Measurements from ENCODE around the gene TRPM2.

TRPM2 gene

GRCh38 chr21:44378646-44379514 lies 25.5 kb downstream of the TRPM2 start:
- Mint-ChIP-seq H3K4me3 (no peak overlapping the region), H3K4me1 (ENCODE audit: low read depth) (peaks cover 18% of the 10 kb centered on the region), H3K9me3 (peaks cover 9% of the 10 kb centered on the region), H3K27me3 (no peaks in the 10 kb centered on the region), H3K27ac (no peak overlapping the region), H3K36me3 (ENCODE audit: low read depth) (peaks cover 79% of the 10 kb centered on the region)
- DNase-seq = peak; percentile 18

- peaks cover 16% of the 10 kb centered on the region for H3K4me1 Mint-ChIP-seq (ENCODE audit: low read depth)
- H3K27me3 Mint-ChIP-seq = no peaks in the 10 kb centered on the region
- peak; percentile 13 for DNase-seq
- peaks cover 13% of the 10 kb centered on the region for H3K9me3 Mint-ChIP-seq
- H3K4me3 Mint-ChIP-seq = no peak overlapping the region
- no peak overlapping the region for H3K27ac Mint-ChIP-seq
- peaks cover 83% of the 10 kb centered on the region for H3K36me3 Mint-ChIP-seq (ENCODE audit: low read depth)
Observed at GRCh38 chr21:44379515-44379848, 26.1 kb downstream of the TRPM2 start.

GRCh38 chr21:44379991-44380865 lies 26.8 kb downstream of the TRPM2 start:
- Mint-ChIP-seq H3K36me3 (ENCODE audit: low read depth) (peaks cover 83% of the 10 kb centered on the region), H3K9me3 (peaks cover 20% of the 10 kb centered on the region)

GRCh38 chr21:44380876-44381275 lies 27.5 kb downstream of the TRPM2 start:
- peaks cover 2% of the 10 kb centered on the region for H3K4me1 Mint-ChIP-seq (ENCODE audit: low read depth)
- DNase-seq = peak; percentile 24
- H3K27me3 Mint-ChIP-seq = no peaks in the 10 kb centered on the region
- peak overlapping the region; percentile 17 for H3K27ac Mint-ChIP-seq
- H3K4me3 Mint-ChIP-seq = no peak overlapping the region
- peaks cover 26% of the 10 kb centered on the region for H3K9me3 Mint-ChIP-seq
- H3K36me3 Mint-ChIP-seq (ENCODE audit: low read depth) = peaks cover 83% of the 10 kb centered on the region

More at GRCh38 chr21:44379991-44380865, 26.8 kb downstream of the TRPM2 start:
- H3K4me1 Mint-ChIP-seq (ENCODE audit: low read depth) = peaks cover 8% of the 10 kb centered on the region
- no peak overlapping the region for H3K27ac Mint-ChIP-seq
- no peaks in the 10 kb centered on the region for H3K27me3 Mint-ChIP-seq
- H3K4me3 Mint-ChIP-seq = no peak overlapping the region
- no peak for DNase-seq

- Mint-ChIP-seq H3K27me3 (no peaks in the 10 kb centered on the region), H3K4me3 (no peak overlapping the region), H3K4me1 (ENCODE audit: low read depth) (no peaks in the 10 kb centered on the region), H3K27ac (no peak overlapping the region), H3K9me3 (peaks cover 30% of the 10 kb centered on the region), H3K36me3 (ENCODE audit: low read depth) (peaks cover 80% of the 10 kb centered on the region)
- DNase-seq = no peak
Observed at GRCh38 chr21:44381874-44382273, 28.5 kb downstream of the TRPM2 start.

- Mint-ChIP-seq H3K9me3 (peaks cover 30% of the 10 kb centered on the region), H3K4me3 (no peak overlapping the region), H3K27me3 (no peaks in the 10 kb centered on the region), H3K27ac (no peak overlapping the region), H3K4me1 (ENCODE audit: low read depth) (no peaks in the 10 kb centered on the region), H3K36me3 (ENCODE audit: low read depth) (peaks cover 76% of the 10 kb centered on the region)
- DNase-seq = peak; percentile 6
Observed at GRCh38 chr21:44382536-44382935, 29.1 kb downstream of the TRPM2 start.

- Mint-ChIP-seq H3K4me3 (no peak overlapping the region), H3K4me1 (ENCODE audit: low read depth) (no peaks in the 10 kb centered on the region), H3K36me3 (ENCODE audit: low read depth) (peaks cover 72% of the 10 kb centered on the region), H3K27me3 (no peaks in the 10 kb centered on the region), H3K27ac (no peak overlapping the region), H3K9me3 (peaks cover 32% of the 10 kb centered on the region)
- no peak for DNase-seq
Observed at GRCh38 chr21:44383216-44383615, 29.8 kb downstream of the TRPM2 start.

GRCh38 chr21:44384968-44385367 lies 31.5 kb downstream of the TRPM2 start:
- Mint-ChIP-seq H3K4me3 (no peak overlapping the region), H3K4me1 (ENCODE audit: low read depth) (no peaks in the 10 kb centered on the region), H3K27ac (no peak overlapping the region), H3K36me3 (ENCODE audit: low read depth) (peaks cover 70% of the 10 kb centered on the region), H3K27me3 (no peaks in the 10 kb centered on the region), H3K9me3 (peaks cover 33% of the 10 kb centered on the region)
- no peak for DNase-seq

- no peak for DNase-seq
- Mint-ChIP-seq H3K36me3 (ENCODE audit: low read depth) (peaks cover 63% of the 10 kb centered on the region), H3K9me3 (peaks cover 21% of the 10 kb centered on the region), H3K4me3 (no peak overlapping the region), H3K27ac (no peak overlapping the region), H3K27me3 (no peaks in the 10 kb centered on the region), H3K4me1 (ENCODE audit: low read depth) (no peaks in the 10 kb centered on the region)
Observed at GRCh38 chr21:44389335-44389734, 35.9 kb downstream of the TRPM2 start.

GRCh38 chr21:44390886-44391285 lies 37.5 kb downstream of the TRPM2 start:
- Mint-ChIP-seq H3K27me3 (no peaks in the 10 kb centered on the region), H3K27ac (no peak overlapping the region)

GRCh38 chr21:44391345-44392091 lies 38.1 kb downstream of the TRPM2 start:
- H3K4me3 Mint-ChIP-seq = no peak overlapping the region
- H3K36me3 Mint-ChIP-seq (ENCODE audit: low read depth) = peaks cover 51% of the 10 kb centered on the region
- peak; percentile 19 for DNase-seq
- no peaks in the 10 kb centered on the region for H3K27me3 Mint-ChIP-seq
- H3K27ac Mint-ChIP-seq = no peak overlapping the region
- H3K9me3 Mint-ChIP-seq = peaks cover 2% of the 10 kb centered on the region
- H3K4me1 Mint-ChIP-seq (ENCODE audit: low read depth) = no peaks in the 10 kb centered on the region

More at GRCh38 chr21:44390886-44391285, 37.5 kb downstream of the TRPM2 start:
- H3K36me3 Mint-ChIP-seq (ENCODE audit: low read depth) = peaks cover 55% of the 10 kb centered on the region
- no peak overlapping the region for H3K4me3 Mint-ChIP-seq
- H3K4me1 Mint-ChIP-seq (ENCODE audit: low read depth) = no peaks in the 10 kb centered on the region
- peak; percentile 9 for DNase-seq
- H3K9me3 Mint-ChIP-seq = peaks cover 6% of the 10 kb centered on the region

- Mint-ChIP-seq H3K36me3 (ENCODE audit: low read depth) (peaks cover 50% of the 10 kb centered on the region), H3K4me1 (ENCODE audit: low read depth) (no peaks in the 10 kb centered on the region), H3K27me3 (no peaks in the 10 kb centered on the region), H3K4me3 (no peak overlapping the region), H3K9me3 (peaks cover 2% of the 10 kb centered on the region), H3K27ac (no peak overlapping the region)
- DNase-seq = no peak
Observed at GRCh38 chr21:44392185-44392584, 38.8 kb downstream of the TRPM2 start.

GRCh38 chr21:44392916-44393315 lies 39.5 kb downstream of the TRPM2 start:
- no peak for DNase-seq
- Mint-ChIP-seq H3K4me1 (ENCODE audit: low read depth) (no peaks in the 10 kb centered on the region), H3K9me3 (peaks cover 2% of the 10 kb centered on the region), H3K4me3 (no peak overlapping the region), H3K36me3 (ENCODE audit: low read depth) (peaks cover 54% of the 10 kb centered on the region), H3K27ac (no peak overlapping the region), H3K27me3 (no peaks in the 10 kb centered on the region)

GRCh38 chr21:44394733-44395132 lies 41.3 kb downstream of the TRPM2 start:
- Mint-ChIP-seq H3K4me3 (no peak overlapping the region), H3K4me1 (ENCODE audit: low read depth) (no peaks in the 10 kb centered on the region), H3K9me3 (no peaks in the 10 kb centered on the region), H3K27me3 (no peaks in the 10 kb centered on the region), H3K27ac (peak overlapping the region; percentile 53), H3K36me3 (ENCODE audit: low read depth) (peaks cover 53% of the 10 kb centered on the region)
- DNase-seq = peak; percentile 16
